Measurements from ENCODE around the gene ERG.

Gene ERG

DNA sequence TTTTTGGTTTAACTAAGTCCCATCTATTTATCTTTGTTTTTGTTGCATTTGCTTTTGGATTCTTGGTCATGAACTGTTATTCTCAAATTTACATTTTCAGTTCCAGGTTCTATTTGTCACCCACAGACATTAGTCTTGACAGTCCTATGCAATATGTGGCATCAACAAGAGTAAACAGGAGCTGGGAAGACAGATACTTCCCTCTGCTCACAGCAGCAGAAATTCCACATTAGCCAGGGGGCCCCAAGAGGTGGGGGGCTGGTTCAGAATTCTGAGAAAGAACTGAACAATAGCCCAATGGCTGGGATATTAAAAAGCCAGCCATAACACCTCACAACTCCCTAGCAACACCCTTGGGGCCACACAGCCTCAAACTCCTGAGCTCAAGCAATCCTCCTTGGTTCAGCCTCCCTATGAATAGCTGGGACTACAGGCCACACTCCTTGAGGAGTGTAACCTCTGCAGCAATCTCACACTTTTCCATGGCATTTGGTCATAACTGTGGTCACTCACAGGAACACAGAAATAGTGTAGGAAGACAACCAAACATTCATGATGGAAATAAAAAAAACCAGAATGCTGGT is 67.8 kb downstream of the ERG start:
- H3K27ac ChIP-seq, result no peak overlapping the region
- CTCF ChIA-PET, result interaction anchor here (0.6 kb wide), 1 partner anchor 43 kb away, joined by 5 read pairs; no protein-coding TSS in a partner anchor
- TF ChIP-seq, protein P1, sequence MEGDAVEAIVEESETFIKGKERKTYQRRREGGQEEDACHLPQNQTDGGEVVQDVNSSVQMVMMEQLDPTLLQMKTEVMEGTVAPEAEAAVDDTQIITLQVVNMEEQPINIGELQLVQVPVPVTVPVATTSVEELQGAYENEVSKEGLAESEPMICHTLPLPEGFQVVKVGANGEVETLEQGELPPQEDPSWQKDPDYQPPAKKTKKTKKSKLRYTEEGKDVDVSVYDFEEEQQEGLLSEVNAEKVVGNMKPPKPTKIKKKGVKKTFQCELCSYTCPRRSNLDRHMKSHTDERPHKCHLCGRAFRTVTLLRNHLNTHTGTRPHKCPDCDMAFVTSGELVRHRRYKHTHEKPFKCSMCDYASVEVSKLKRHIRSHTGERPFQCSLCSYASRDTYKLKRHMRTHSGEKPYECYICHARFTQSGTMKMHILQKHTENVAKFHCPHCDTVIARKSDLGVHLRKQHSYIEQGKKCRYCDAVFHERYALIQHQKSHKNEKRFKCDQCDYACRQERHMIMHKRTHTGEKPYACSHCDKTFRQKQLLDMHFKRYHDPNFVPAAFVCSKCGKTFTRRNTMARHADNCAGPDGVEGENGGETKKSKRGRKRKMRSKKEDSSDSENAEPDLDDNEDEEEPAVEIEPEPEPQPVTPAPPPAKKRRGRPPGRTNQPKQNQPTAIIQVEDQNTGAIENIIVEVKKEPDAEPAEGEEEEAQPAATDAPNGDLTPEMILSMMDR (conservative IDR thresholded peaks at IDR 0.05; ENCODE audit: low read depth), result no peak
- DNase-seq (ENCODE audit: low spot score), result no peak
- POLR2A ChIA-PET (ENCODE audit: low non-redundant PET), result no interaction called here

DNA sequence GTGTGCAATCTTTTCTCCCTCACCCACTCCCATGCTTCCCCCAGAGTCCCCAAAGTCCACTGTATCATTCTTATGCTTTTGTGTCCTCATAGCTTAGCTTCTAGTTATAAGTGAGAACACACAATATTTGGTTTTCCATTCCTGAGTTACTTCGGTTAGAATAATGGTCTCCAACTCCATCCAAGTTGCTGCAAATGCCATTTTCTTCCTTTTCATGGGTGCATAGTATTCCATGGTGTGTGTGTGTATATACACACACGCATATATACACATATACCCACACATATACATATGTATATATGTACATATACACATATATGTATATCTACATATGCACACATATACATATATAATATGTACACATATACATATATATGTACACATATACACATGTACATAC is 69.3 kb downstream of the ERG start:
- CTCF ChIA-PET, result no interaction called here
- POLR2A ChIA-PET (ENCODE audit: low non-redundant PET), result no interaction called here
- DNase-seq (ENCODE audit: low spot score), result no peak
- H3K27ac ChIP-seq, result no peak overlapping the region
- TF ChIP-seq, protein P1 (conservative IDR thresholded peaks at IDR 0.05; ENCODE audit: low read depth), result no peak

GRCh38 chr21:38428211-38428610 is 70.1 kb downstream of the ERG start:
- H3K27ac ChIP-seq, result no peak overlapping the region
- ChIA-PET POLR2A (ENCODE audit: low non-redundant PET) (no interaction called here), CTCF (no interaction called here)
- TF ChIP-seq, protein P1 (conservative IDR thresholded peaks at IDR 0.05; ENCODE audit: low read depth), result no peak
- no peak for DNase-seq (ENCODE audit: low spot score)

DNA sequence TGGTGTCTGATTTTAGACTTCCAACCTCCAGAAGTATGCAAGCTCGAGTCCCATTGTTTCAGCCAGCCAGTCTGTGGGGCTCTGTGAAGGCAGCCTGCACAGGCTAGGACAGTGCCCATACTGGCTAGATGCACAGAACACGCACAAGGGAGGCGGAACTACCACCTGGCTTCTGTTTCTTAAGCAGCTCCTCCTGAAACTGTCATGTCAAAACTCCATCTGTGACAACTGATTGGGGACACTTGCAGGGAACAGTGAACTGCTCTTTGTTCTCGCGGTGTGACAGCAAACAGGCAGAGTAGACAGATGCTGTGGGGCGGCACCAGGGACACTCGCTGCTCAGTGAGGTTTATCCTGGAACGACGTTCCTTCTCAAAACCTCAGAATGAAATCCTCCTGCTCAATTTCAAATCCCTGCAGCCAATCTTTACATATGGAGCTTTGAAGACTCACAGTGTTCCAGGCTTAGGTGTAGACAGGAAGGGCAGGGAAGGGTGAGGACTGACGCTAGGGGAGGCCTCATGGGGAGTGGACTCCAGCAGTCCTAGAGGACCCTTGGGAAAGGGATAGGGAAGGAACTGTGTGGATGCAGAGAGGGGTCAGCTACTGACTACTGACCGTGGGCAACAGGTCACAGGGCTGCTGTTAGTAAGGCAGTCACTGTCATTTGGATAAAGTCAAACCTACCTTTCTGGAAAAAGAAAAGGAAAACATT is 73.8 kb downstream of the ERG start:
- CTCF ChIA-PET, result interaction anchor here (0.6 kb wide), 3 partner anchors 29 to 1398 kb away, joined by 3 to 4 read pairs (median 3); no protein-coding TSS in a partner anchor

DNA sequence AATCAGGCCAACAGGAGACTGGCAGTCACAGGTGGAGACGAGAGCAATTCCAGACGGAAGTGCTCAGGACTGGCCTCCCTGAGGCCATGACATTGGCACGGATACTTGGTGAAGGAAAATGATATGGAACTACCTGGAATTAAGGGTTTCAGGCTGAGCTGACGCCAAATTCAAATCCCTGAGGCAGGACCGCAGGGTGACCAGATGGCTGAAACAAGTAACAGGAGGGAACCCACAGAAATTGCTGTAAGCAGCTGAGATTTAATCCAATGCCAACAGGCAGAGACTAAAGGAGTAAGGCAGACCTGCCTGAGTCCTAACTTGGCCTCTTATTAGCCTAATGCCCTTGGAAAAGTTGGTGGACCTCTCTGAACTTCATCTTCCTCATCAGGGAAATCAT is 76.2 kb downstream of the ERG start:
- TF ChIP-seq, protein P1 (conservative IDR thresholded peaks at IDR 0.05; ENCODE audit: low read depth), result no peak
- no peak for DNase-seq (ENCODE audit: low spot score)
- ChIA-PET CTCF (interaction anchor here (0.5 kb wide), 1 partner anchor 627 kb away, joined by 4 read pairs; no protein-coding TSS in a partner anchor), POLR2A (ENCODE audit: low non-redundant PET) (no interaction called here)
- H3K27ac ChIP-seq, result no peak overlapping the region

More for the DNA sequence above, 73.8 kb downstream of the ERG start:
- TF ChIP-seq, protein P1 (conservative IDR thresholded peaks at IDR 0.05; ENCODE audit: low read depth), result no peak
- H3K27ac ChIP-seq, result no peak overlapping the region
- no peak for DNase-seq (ENCODE audit: low spot score)
- POLR2A ChIA-PET (ENCODE audit: low non-redundant PET), result no interaction called here

DNA sequence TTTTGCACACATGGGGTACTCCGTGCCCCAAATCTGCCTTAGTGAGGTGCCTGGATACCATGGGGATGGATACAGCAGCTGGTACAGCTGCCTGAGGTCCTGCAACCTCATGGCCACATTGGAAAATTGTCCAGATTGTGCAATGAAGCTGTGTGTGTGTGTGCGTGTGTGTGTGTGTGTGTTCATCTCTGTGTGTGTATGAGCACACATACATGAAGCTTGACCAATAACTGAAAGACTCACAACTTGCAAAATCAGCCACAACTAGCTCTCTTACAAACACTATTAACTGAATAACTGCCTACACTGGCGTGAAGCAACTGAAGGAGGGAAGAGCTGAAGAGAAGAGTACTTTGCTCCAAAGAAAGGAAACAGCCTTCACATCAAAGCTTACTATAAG is 78.1 kb downstream of the ERG start:
- ChIA-PET CTCF (interaction anchor here (0.5 to 0.6 kb wide), 3 partner anchors 29 to 1052 kb away, joined by 3 read pairs; no protein-coding TSS in a partner anchor), POLR2A (ENCODE audit: low non-redundant PET) (no interaction called here)
- no peak for DNase-seq (ENCODE audit: low spot score)
- H3K27ac ChIP-seq, result no peak overlapping the region
- TF ChIP-seq, protein P1 (conservative IDR thresholded peaks at IDR 0.05; ENCODE audit: low read depth), result no peak
